Measurements from ENCODE around the gene CC2D2A.

DNA sequence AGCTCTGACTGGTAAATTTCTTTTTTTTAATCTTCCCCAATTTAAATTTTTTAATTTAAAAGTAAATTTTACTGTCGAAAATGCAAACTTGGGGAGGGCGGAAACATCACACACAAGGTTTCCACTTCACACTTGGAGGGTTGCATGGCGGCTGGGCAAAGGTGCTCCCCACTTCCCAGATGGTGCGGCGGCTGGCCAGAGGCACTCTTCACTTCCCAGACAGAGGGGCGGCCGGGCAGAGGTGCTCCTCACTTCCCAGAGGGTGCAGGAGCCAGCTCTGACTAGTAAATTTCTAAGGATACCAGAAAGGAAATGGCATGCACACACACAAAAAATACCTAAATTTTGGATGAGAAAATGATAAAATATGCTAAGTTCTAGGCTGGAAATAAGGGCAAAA, 25.4 kb upstream of the CC2D2A start:
- TF ChIP-seq, protein P1, sequence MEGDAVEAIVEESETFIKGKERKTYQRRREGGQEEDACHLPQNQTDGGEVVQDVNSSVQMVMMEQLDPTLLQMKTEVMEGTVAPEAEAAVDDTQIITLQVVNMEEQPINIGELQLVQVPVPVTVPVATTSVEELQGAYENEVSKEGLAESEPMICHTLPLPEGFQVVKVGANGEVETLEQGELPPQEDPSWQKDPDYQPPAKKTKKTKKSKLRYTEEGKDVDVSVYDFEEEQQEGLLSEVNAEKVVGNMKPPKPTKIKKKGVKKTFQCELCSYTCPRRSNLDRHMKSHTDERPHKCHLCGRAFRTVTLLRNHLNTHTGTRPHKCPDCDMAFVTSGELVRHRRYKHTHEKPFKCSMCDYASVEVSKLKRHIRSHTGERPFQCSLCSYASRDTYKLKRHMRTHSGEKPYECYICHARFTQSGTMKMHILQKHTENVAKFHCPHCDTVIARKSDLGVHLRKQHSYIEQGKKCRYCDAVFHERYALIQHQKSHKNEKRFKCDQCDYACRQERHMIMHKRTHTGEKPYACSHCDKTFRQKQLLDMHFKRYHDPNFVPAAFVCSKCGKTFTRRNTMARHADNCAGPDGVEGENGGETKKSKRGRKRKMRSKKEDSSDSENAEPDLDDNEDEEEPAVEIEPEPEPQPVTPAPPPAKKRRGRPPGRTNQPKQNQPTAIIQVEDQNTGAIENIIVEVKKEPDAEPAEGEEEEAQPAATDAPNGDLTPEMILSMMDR (IDR thresholded peaks at IDR 0.05; ENCODE audit: insufficient read depth, low read length): no peak
- TF ChIP-seq POLR2AphosphoS5 (IDR thresholded peaks at IDR 0.05; ENCODE audit: low read depth): no peak

All from HL-60 (cell line).